Osteoblast (primary cell): ENCODE data around the gene SYTL5. TPM values are rescaled to one million over a fixed set of nuclear protein-coding genes. Genes with fewer than 3 reads are reported as not detected.

Experiments
- DNase-seq: peaks from one replicate; pipeline ENCODE4 v3.0.0; 2011; ENCODE audit warnings: low spot score, mixed read lengths; ENCODE audit not compliant: insufficient read length; ENCODE audit errors: missing footprints
- H2AFZ ChIP-seq: 2 replicates; pipeline ENCODE4 v1.6.0; 2011; ENCODE audit warnings: mild to moderate bottlenecking, low read length
- H3K27ac ChIP-seq: 2 replicates; pipeline ENCODE4 v1.5.1; 2011; ENCODE audit warnings: mild to moderate bottlenecking, low read depth, low read length, moderate library complexity
- H3K27me3 ChIP-seq: 2 replicates; pipeline ENCODE4 v1.6.0; 2012; ENCODE audit warnings: mild to moderate bottlenecking, control low read depth, inconsistent platforms, low read length, moderate library complexity; ENCODE audit not compliant: insufficient read depth
- H3K36me3 ChIP-seq: 2 replicates; pipeline ENCODE4 v1.5.1; 2011; ENCODE audit warnings: mild to moderate bottlenecking, low read length, control low read depth, moderate library complexity; ENCODE audit not compliant: insufficient read depth
- H3K4me1 ChIP-seq: 2 replicates; pipeline ENCODE4 v1.5.1; 2011; ENCODE audit warnings: mild to moderate bottlenecking, low read length, control low read depth, moderate library complexity; ENCODE audit not compliant: insufficient read depth
- H3K4me2 ChIP-seq: 2 replicates; pipeline ENCODE4 v1.6.0; 2011; ENCODE audit warnings: mild to moderate bottlenecking, low read length; ENCODE audit not compliant: insufficient read depth
- H3K4me3 ChIP-seq: fragments of 200-600 bp; sonication (generic); 3 replicates; pipeline ENCODE4 v1.5.1; 2012; ENCODE audit warnings: mild to moderate bottlenecking, low read length, inconsistent platforms; ENCODE audit not compliant: insufficient read depth
- H3K79me2 ChIP-seq: 2 replicates; pipeline ENCODE4 v1.6.0; 2012; ENCODE audit warnings: mild to moderate bottlenecking, low read length, control low read depth, inconsistent platforms; ENCODE audit not compliant: insufficient read depth
- H3K9me3 ChIP-seq: 2 replicates; pipeline ENCODE4 v1.5.1; 2011; ENCODE audit warnings: low read depth, low read length, control low read depth
- H4K20me1 ChIP-seq: 2 replicates; pipeline ENCODE4 v1.6.0; 2012; ENCODE audit warnings: mild to moderate bottlenecking, low read length, control low read depth; ENCODE audit not compliant: insufficient read depth
- total RNA-seq: library from RNA; depleted of rRNA; stranded (reverse); fragments of >200 nt; gene quantifications from 2 replicates; pipeline ENCODE4 v1.2.3, GENCODE V29; 2012
- TF ChIP-seq, protein P1 (sequence below): IDR thresholded peaks from 2 replicates; pipeline ENCODE4 v1.5.1; 2011; ENCODE audit warnings: mild to moderate bottlenecking, low read depth, low read length, moderate library complexity; ENCODE audit errors: extremely low read depth

SYTL5 gene
- total RNA-seq, 1 donor: under 0.01 TPM

DNA sequence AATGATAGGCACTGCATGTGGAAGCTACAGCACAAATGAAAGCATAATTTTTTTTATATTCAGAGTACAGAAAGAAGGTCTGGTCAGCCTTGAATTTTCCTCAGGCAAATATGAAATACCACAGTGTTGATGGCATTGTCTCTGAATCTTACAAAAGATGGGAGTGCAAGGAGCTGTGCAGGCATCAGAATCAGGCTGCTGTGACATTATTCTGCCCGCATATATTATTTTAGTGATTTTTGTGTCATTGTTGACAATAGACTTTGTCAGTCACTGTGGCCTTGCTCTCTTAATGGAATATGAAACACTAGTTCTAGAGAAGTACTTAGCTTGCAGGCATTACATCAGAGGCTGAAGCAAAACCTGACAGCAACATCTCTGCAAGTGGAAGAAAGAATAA is 42.5 kb downstream of the SYTL5 start:
- no peak overlapping the region for H2AFZ ChIP-seq
- TF ChIP-seq, protein P1, sequence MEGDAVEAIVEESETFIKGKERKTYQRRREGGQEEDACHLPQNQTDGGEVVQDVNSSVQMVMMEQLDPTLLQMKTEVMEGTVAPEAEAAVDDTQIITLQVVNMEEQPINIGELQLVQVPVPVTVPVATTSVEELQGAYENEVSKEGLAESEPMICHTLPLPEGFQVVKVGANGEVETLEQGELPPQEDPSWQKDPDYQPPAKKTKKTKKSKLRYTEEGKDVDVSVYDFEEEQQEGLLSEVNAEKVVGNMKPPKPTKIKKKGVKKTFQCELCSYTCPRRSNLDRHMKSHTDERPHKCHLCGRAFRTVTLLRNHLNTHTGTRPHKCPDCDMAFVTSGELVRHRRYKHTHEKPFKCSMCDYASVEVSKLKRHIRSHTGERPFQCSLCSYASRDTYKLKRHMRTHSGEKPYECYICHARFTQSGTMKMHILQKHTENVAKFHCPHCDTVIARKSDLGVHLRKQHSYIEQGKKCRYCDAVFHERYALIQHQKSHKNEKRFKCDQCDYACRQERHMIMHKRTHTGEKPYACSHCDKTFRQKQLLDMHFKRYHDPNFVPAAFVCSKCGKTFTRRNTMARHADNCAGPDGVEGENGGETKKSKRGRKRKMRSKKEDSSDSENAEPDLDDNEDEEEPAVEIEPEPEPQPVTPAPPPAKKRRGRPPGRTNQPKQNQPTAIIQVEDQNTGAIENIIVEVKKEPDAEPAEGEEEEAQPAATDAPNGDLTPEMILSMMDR: no peak
- no peak overlapping the region for H3K27ac ChIP-seq
- H3K9me3 ChIP-seq: no peaks in the 10 kb centered on the region
- H4K20me1 ChIP-seq: no peaks in the 10 kb centered on the region
- H3K36me3 ChIP-seq: no peaks in the 10 kb centered on the region
- H3K79me2 ChIP-seq: no peaks in the 10 kb centered on the region
- H3K4me2 ChIP-seq: no peak overlapping the region
- no peak for DNase-seq
- peaks cover 5% of the 10 kb centered on the region for H3K4me1 ChIP-seq
- no peak overlapping the region for H3K4me3 ChIP-seq
- no peaks in the 10 kb centered on the region for H3K27me3 ChIP-seq

DNA sequence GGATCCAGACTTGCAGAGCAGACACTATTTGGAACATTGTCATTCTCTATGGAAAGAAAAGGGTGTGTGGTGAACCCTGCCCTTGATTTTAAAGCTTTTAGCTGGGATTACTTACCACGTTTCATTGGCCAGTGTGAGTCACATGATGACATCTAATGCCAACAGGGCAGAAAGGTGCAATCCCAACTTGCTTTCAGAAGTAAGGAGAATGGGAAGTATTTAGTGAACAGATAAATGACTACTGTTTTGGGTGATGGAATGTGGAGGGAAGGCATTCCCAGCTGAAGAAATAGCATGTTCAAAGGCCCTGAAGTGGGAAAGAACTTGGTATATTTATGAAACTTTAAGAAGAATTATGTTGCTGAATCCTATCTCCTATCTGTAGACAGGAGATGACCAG is 44.5 kb downstream of the SYTL5 start:
- H3K27me3 ChIP-seq: no peaks in the 10 kb centered on the region
- no peaks in the 10 kb centered on the region for H4K20me1 ChIP-seq
- DNase-seq: no peak
- H3K4me2 ChIP-seq: no peak overlapping the region
- H3K4me3 ChIP-seq: no peak overlapping the region
- H3K9me3 ChIP-seq: no peaks in the 10 kb centered on the region
- no peaks in the 10 kb centered on the region for H3K36me3 ChIP-seq
- TF ChIP-seq, protein P1: no peak
- H3K79me2 ChIP-seq: no peaks in the 10 kb centered on the region
- H3K4me1 ChIP-seq: peaks cover 5% of the 10 kb centered on the region
- no peak overlapping the region for H3K27ac ChIP-seq
- no peak overlapping the region for H2AFZ ChIP-seq

DNA sequence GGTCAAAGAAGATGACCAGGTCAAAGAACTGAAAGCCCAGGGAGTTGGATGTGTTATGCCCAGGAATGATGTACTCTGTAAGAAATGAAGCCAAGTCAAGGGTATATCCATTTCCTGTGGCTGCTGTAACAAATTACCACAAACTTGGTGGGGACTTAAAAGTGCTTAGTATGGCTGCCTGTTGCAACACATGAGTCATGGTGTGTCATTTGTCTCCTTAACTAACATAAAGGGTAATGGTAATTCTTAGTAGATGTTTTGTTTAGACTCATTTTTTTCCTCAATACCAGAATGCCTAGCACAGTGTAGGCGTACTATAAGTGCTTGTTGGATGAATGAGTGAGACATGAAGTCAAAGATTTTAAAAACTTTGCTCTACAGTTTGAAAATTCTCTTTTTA is 45.7 kb downstream of the SYTL5 start:
- Histone ChIP-seq H3K27ac (no peak overlapping the region), H4K20me1 (no peaks in the 10 kb centered on the region), H3K4me3 (no peak overlapping the region), H3K27me3 (no peaks in the 10 kb centered on the region), H2AFZ (no peak overlapping the region), H3K4me1 (peaks cover 5% of the 10 kb centered on the region), H3K4me2 (no peak overlapping the region), H3K79me2 (no peaks in the 10 kb centered on the region), H3K36me3 (no peaks in the 10 kb centered on the region), H3K9me3 (no peaks in the 10 kb centered on the region)
- DNase-seq: no peak
- TF ChIP-seq, protein P1: no peak

DNA sequence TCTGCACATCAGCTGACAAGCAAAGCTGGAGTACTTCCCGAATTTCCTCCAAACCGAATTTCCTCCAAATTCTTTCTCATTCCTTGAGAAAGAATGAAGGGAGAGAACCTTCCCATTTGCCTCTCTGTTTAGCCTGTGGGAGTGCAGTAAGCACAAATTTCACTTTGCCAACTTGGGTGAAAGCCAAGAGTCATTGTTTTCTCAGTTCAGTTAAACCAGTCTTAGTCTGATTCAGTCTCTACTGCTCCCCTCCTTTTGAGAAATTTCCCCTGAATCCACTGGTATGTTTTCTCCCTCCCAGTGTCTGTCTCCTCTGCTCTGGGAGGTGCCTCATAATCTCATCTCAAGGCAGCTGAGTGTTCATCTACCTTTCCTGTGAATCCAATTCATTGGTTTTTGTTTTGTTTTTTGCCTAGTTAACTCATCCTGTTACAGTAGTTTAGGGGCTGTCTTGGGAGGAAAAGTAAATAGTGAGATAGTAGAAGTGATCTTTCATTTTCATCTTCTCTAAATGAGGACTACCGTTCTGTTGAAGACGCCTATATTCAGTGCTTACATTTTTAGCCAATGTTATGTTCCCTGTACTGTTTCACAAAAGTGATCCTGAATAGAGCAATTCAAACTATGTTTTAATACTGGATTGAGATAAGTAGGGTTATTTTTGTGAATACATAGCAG is 49.0 kb downstream of the SYTL5 start:
- no peaks in the 10 kb centered on the region for H4K20me1 ChIP-seq
- H3K36me3 ChIP-seq: no peaks in the 10 kb centered on the region
- peak; percentile 59 for DNase-seq
- TF ChIP-seq, protein P1: no peak
- no peaks in the 10 kb centered on the region for H3K79me2 ChIP-seq
- H3K9me3 ChIP-seq: no peaks in the 10 kb centered on the region
- no peaks in the 10 kb centered on the region for H3K27me3 ChIP-seq
- H3K4me3 ChIP-seq: no peak overlapping the region
- H3K4me2 ChIP-seq: peak overlapping the region; percentile 8
- no peak overlapping the region for H3K27ac ChIP-seq
- H2AFZ ChIP-seq: peak overlapping the region; percentile 23
- H3K4me1 ChIP-seq: peaks cover 5% of the 10 kb centered on the region
